Fibroblast of lung (primary cell): ENCODE data around the gene CHRM5. TPM values are rescaled to one million over a fixed set of nuclear protein-coding genes. Genes with fewer than 3 reads are reported as not detected.

ENCODE experiments used
- DNase-seq, 2 donors: peaks; one replicate each; pipeline versions ENCODE4 v3.0.0 to v3.0.0-alpha.2; 2010; ENCODE audit warnings: low read depth in 2 of 2
- H2AFZ ChIP-seq: 2 replicates; pipeline ENCODE4 v1.5.1; 2012; ENCODE audit warnings: low read length, control low read depth, inconsistent platforms
- H3K27ac ChIP-seq: 2 replicates; pipeline ENCODE4 v1.5.1; 2011; ENCODE audit warnings: low read length, control low read depth; ENCODE audit not compliant: insufficient read depth
- H3K27me3 ChIP-seq: 2 replicates; pipeline ENCODE4 v1.5.1; 2011; ENCODE audit warnings: mild to moderate bottlenecking, low read length; ENCODE audit not compliant: control insufficient read depth, insufficient read depth
- H3K36me3 ChIP-seq: 2 replicates; pipeline ENCODE4 v1.5.1; 2011; ENCODE audit warnings: low read length; ENCODE audit not compliant: control insufficient read depth, insufficient read depth
- H3K4me1 ChIP-seq: 2 replicates; pipeline ENCODE4 v1.5.1; 2011; ENCODE audit warnings: low read length; ENCODE audit not compliant: control insufficient read depth, insufficient read depth; ENCODE audit errors: extremely low read depth
- H3K4me2 ChIP-seq: 2 replicates; pipeline ENCODE4 v1.5.1; 2011; ENCODE audit warnings: low read length, control low read depth; ENCODE audit not compliant: insufficient read depth; ENCODE audit errors: extremely low read depth
- H3K4me3 ChIP-seq, 4 experiments: fragments of 200-600 bp in 1 of 4; sonication (generic) in 1 of 4; replicated peaks in 1 of 4; 2 replicates each; pipeline ENCODE4 v1.5.1; 2011 to 2016; ENCODE audit warnings: low read length in 4 of 4, low read depth in 3 of 4, mild to moderate bottlenecking in 3 of 4, control low read depth in 2 of 4, inconsistent platforms in 1 of 4, mixed read lengths in 1 of 4; ENCODE audit not compliant: insufficient read depth in 1 of 4; ENCODE audit errors: control extremely low read depth in 1 of 4
- H3K79me2 ChIP-seq: 2 replicates; pipeline ENCODE4 v1.5.1; 2012; ENCODE audit warnings: mild to moderate bottlenecking, low read length, inconsistent platforms; ENCODE audit not compliant: control insufficient read depth, insufficient read depth
- H3K9ac ChIP-seq: 2 replicates; pipeline ENCODE4 v1.5.1; 2011; ENCODE audit warnings: mild to moderate bottlenecking, low read length, control low read depth; ENCODE audit not compliant: insufficient read depth
- H3K9me3 ChIP-seq: 2 replicates; pipeline ENCODE4 v1.5.1; 2012; ENCODE audit warnings: low read depth, low read length; ENCODE audit not compliant: control insufficient read depth, insufficient read depth
- H4K20me1 ChIP-seq: 2 replicates; pipeline ENCODE4 v1.5.1; 2011; ENCODE audit warnings: low read length; ENCODE audit not compliant: control insufficient read depth, insufficient read depth; ENCODE audit errors: extremely low read depth
- EZH2 ChIP-seq: IDR thresholded peaks from 2 replicates; pipeline ENCODE4 v1.5.1; 2012; ENCODE audit warnings: low read length, control low read depth, mild to moderate bottlenecking; ENCODE audit errors: missing control alignments
- polyA minus RNA-seq: library from RNA; depleted of rRNA, polyadenylated mRNA; stranded (reverse); fragments of >200 nt; gene quantifications from 2 replicates; pipeline ENCODE4 v1.2.3, GENCODE V29; 2011; ENCODE audit warnings: low replicate concordance
- polyA plus RNA-seq, 2 donors: library from polyadenylated mRNA; depleted of rRNA in 1 of 2; stranded (reverse) in 1 of 2; unstranded in 1 of 2; fragments of >200 nt; gene quantifications; 2 replicates each; pipeline ENCODE4 v1.2.1, GENCODE V29; 2011 to 2012; ENCODE audit warnings: missing spikeins in 1 of 2
- total RNA-seq: library from RNA; depleted of rRNA; stranded (reverse); fragments of >200 nt; gene quantifications from 2 replicates; pipeline ENCODE4 v1.2.1, GENCODE V29; 2014
- TF ChIP-seq, protein P1 (sequence below), 2 donors: IDR thresholded peaks in 1 of 2; conservative IDR thresholded peaks in 1 of 2; 1 replicate in 1 of 2; 2 replicates in 1 of 2; pipeline ENCODE4 v1.5.1; 2011 to 2012; ENCODE audit warnings: low read length in 2 of 2, control low read depth in 1 of 2, inconsistent platforms in 1 of 2, low read depth in 1 of 2, mild to moderate bottlenecking in 1 of 2

CHRM5 gene, protein sequence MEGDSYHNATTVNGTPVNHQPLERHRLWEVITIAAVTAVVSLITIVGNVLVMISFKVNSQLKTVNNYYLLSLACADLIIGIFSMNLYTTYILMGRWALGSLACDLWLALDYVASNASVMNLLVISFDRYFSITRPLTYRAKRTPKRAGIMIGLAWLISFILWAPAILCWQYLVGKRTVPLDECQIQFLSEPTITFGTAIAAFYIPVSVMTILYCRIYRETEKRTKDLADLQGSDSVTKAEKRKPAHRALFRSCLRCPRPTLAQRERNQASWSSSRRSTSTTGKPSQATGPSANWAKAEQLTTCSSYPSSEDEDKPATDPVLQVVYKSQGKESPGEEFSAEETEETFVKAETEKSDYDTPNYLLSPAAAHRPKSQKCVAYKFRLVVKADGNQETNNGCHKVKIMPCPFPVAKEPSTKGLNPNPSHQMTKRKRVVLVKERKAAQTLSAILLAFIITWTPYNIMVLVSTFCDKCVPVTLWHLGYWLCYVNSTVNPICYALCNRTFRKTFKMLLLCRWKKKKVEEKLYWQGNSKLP
- total RNA-seq, result not detected in 2 replicates
- 0.01 and 0.03 TPM in 2 replicates for polyA plus RNA-seq
- polyA plus RNA-seq (2012), result 0.03 TPM in 1 of 2 replicates, not detected in the other
- polyA minus RNA-seq, result not detected in 2 replicates

GRCh38 chr15:33968224-33968623, at the start of gene CHRM5:
CHRM5 (plus strand) TSS chr15:33968497; CDS start chr15:34062718, 94,221 bp downstream.
- no peaks in the 10 kb centered on the region for H3K79me2 ChIP-seq
- no peak within 1 kb of the TSS for H3K9ac ChIP-seq
- H3K4me2 ChIP-seq, result no peak within 1 kb of the TSS
- H3K27me3 ChIP-seq, result no peaks in the 10 kb centered on the region
- H3K4me1 ChIP-seq, result no peaks in the 10 kb centered on the region
- H2AFZ ChIP-seq, result no peak within 1 kb of the TSS
- DNase-seq, result no peak
- no peaks in the 10 kb centered on the region for H4K20me1 ChIP-seq
- no peak within 1 kb of the TSS for H3K27ac ChIP-seq
- H3K36me3 ChIP-seq, result no peaks in the 10 kb centered on the region
- no peak within 1 kb of the TSS for H3K4me3 ChIP-seq
- TF ChIP-seq EZH2, result no peak
- TF ChIP-seq, protein P1, sequence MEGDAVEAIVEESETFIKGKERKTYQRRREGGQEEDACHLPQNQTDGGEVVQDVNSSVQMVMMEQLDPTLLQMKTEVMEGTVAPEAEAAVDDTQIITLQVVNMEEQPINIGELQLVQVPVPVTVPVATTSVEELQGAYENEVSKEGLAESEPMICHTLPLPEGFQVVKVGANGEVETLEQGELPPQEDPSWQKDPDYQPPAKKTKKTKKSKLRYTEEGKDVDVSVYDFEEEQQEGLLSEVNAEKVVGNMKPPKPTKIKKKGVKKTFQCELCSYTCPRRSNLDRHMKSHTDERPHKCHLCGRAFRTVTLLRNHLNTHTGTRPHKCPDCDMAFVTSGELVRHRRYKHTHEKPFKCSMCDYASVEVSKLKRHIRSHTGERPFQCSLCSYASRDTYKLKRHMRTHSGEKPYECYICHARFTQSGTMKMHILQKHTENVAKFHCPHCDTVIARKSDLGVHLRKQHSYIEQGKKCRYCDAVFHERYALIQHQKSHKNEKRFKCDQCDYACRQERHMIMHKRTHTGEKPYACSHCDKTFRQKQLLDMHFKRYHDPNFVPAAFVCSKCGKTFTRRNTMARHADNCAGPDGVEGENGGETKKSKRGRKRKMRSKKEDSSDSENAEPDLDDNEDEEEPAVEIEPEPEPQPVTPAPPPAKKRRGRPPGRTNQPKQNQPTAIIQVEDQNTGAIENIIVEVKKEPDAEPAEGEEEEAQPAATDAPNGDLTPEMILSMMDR (conservative IDR thresholded peaks at IDR 0.05 in 1 of 2, IDR thresholded peaks at IDR 0.05 in 1 of 2; ENCODE audit: low read depth in 1 of 2, low read length in 2 of 2), result no peak
- no peaks in the 10 kb centered on the region for H3K9me3 ChIP-seq

DNA sequence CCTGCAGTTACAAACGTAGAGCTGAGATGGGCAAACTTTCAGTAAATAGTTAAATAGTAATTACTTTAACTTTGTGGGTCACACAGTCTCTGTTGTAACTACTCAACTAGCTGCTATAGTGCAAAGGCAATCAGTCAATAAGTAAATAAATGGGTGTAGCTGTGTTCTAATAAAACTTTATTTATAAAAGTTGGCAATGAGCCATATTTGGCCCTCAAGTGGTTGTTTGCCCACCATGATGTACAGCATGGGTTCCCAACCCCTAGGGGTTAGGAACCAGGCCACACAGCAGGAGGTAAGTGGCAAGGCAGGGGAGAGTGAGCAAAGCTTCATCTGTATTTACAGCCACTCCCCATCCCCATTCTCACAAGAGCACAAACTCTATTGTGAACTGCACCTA, 44.9 kb upstream of the CHRM5 start:
- no peaks in the 10 kb centered on the region for H3K9me3 ChIP-seq
- no peak overlapping the region for H3K27ac ChIP-seq
- TF ChIP-seq, protein P1 (conservative IDR thresholded peaks at IDR 0.05 in 1 of 2, IDR thresholded peaks at IDR 0.05 in 1 of 2; ENCODE audit: low read depth in 1 of 2, low read length in 2 of 2), result no peak
- TF ChIP-seq EZH2, result no peak
- no peaks in the 10 kb centered on the region for H3K4me1 ChIP-seq
- H3K27me3 ChIP-seq, result no peaks in the 10 kb centered on the region
- H3K9ac ChIP-seq, result no peak overlapping the region
- no peak overlapping the region for H2AFZ ChIP-seq
- H3K79me2 ChIP-seq, result no peaks in the 10 kb centered on the region
- DNase-seq, result no peak
- no peak overlapping the region for H3K4me3 ChIP-seq
- H4K20me1 ChIP-seq, result no peaks in the 10 kb centered on the region
- H3K4me2 ChIP-seq, result no peak overlapping the region
- H3K36me3 ChIP-seq, result no peaks in the 10 kb centered on the region

DNA sequence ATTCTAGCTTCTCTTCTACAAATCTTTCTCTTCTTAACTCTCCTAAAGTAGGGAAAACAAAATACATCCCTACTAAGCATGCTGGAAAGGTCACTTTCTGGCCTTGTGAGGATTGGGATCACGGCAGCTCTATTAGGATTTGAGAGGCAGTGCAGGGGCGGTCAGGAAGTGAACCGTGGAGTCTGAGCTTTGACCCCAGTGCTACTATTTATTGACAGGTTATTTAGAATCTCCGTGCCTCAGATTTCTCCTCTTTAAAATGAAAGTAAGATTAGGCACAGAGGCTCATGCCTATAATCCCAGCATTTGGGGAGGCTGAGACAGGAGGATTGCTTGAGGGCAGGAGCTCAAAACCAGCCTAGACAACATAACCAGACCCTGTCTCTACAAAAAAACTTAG, 42.0 kb upstream of the CHRM5 start:
- no peak overlapping the region for H3K9ac ChIP-seq

More for the DNA sequence above, 42.0 kb upstream of the CHRM5 start:
- H2AFZ ChIP-seq, result no peak overlapping the region
- no peak overlapping the region for H3K27ac ChIP-seq
- no peaks in the 10 kb centered on the region for H3K4me1 ChIP-seq
- TF ChIP-seq, protein P1 (conservative IDR thresholded peaks at IDR 0.05 in 1 of 2, IDR thresholded peaks at IDR 0.05 in 1 of 2; ENCODE audit: low read depth in 1 of 2, low read length in 2 of 2), result no peak
- TF ChIP-seq EZH2, result no peak
- no peaks in the 10 kb centered on the region for H3K9me3 ChIP-seq
- H3K79me2 ChIP-seq, result no peaks in the 10 kb centered on the region
- DNase-seq, result no peak
- H3K36me3 ChIP-seq, result no peaks in the 10 kb centered on the region
- no peak overlapping the region for H3K4me3 ChIP-seq
- H3K27me3 ChIP-seq, result no peaks in the 10 kb centered on the region
- no peak overlapping the region for H3K4me2 ChIP-seq
- no peaks in the 10 kb centered on the region for H4K20me1 ChIP-seq
